ENCODE results near the gene SPTLC2. TPM values are rescaled to one million over a fixed set of nuclear protein-coding genes. Genes with fewer than 3 reads are reported as not detected.

The SPTLC2 gene
- total RNA-seq, 1 experiment from 2014 or later: 14.4 TPM

- in situ Hi-C loops (cut with HindIII; ENCODE audit: low pct_unique_long_range_greater_than_20kb, low sequenced_read_pairs): no loop called here
- DNase-seq (ENCODE audit: low read depth): no peak
These were observed 125.4 kb downstream of the SPTLC2 start for GRCh38 chr14:77491056-77491455.

- no peak for DNase-seq (ENCODE audit: low read depth)
- in situ Hi-C loops (cut with HindIII; ENCODE audit: low pct_unique_long_range_greater_than_20kb, low sequenced_read_pairs): no loop called here
These were observed 126.0 kb downstream of the SPTLC2 start for GRCh38 chr14:77490347-77490986.

GRCh38 chr14:77489041-77489440, 127.4 kb downstream of the SPTLC2 start:
- no peak for DNase-seq (ENCODE audit: low read depth)
- in situ Hi-C loops (cut with HindIII; ENCODE audit: low pct_unique_long_range_greater_than_20kb, low sequenced_read_pairs): no loop called here

GRCh38 chr14:77488558-77488957, 127.9 kb downstream of the SPTLC2 start:
- in situ Hi-C loops (cut with HindIII; ENCODE audit: low pct_unique_long_range_greater_than_20kb, low sequenced_read_pairs): no loop called here
- no peak for DNase-seq (ENCODE audit: low read depth)

DNA sequence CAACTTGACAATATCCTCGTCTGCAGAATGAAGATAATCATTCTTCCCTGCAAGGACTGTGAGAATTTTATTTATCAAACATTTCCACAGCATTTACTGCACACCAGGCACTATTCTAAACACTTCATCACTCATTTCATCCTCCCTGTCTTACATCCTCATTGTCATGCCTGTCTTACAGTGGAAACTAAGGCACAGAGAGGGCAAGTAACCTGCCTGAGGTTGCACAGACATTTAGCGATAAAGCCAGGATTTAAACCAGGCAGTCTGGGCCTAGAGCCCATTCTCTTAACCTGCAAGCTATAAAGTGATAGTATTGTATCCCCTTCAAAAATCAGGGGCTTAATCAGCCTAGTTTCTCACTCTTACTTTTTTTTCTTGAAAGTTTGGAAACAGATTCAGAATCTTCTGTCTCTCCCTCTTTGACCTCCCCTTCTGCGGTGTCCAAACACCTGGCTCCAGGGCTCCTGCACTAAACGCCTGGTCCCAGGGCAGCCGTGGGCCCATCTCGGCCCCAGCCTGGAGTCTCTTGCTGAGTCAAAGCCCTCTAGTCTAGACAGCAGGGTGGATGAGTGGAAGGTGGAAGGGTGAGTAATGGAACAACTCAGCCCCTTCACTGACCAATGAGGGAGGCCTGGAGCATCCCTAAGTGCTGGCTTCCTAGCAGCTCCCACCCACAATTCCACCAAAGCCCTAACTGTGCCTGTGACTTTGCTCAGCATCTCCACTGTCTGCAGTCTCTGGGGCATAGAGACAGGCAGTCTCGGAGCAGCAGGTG, 130.3 kb downstream of the SPTLC2 start:
- peak; percentile 24 for DNase-seq (ENCODE audit: low read depth)
- in situ Hi-C loops (cut with HindIII; ENCODE audit: low pct_unique_long_range_greater_than_20kb, low sequenced_read_pairs): no loop called here

- no peak for DNase-seq (ENCODE audit: low read depth)
- in situ Hi-C loops (cut with HindIII; ENCODE audit: low pct_unique_long_range_greater_than_20kb, low sequenced_read_pairs): no loop called here
These were observed 131.2 kb downstream of the SPTLC2 start for GRCh38 chr14:77485256-77485655.

- no peak for DNase-seq (ENCODE audit: low read depth)
- in situ Hi-C loops (cut with HindIII; ENCODE audit: low pct_unique_long_range_greater_than_20kb, low sequenced_read_pairs): no loop called here
These were observed 134.0 kb downstream of the SPTLC2 start for GRCh38 chr14:77482422-77482821.

- no peak for DNase-seq (ENCODE audit: low read depth)
- in situ Hi-C loops (cut with HindIII; ENCODE audit: low pct_unique_long_range_greater_than_20kb, low sequenced_read_pairs): no loop called here
These were observed 137.6 kb downstream of the SPTLC2 start for GRCh38 chr14:77478796-77479195.

DNA sequence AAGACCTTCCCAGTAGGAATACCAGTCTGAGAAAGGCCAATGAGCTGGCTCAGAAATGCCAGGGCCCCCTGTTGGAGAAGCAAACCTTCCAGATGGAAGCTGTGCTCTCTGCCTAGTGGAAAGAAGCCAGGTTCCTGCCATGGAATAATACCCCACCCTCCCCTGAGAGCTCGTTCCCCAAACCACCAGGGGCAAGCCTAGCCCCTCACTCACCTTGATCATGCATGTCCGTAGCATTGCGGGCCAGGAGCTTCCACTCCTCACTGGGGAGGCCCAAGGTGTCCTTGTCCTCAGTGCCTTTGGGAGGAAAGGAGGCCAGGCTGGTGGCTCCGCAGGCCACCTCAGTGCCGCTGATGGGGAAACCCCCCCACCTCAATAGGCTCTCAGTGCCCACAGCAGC, 138.4 kb downstream of the SPTLC2 start:
- in situ Hi-C loops (cut with HindIII; ENCODE audit: low pct_unique_long_range_greater_than_20kb, low sequenced_read_pairs): no loop called here
- DNase-seq (ENCODE audit: low read depth): no peak

DNA sequence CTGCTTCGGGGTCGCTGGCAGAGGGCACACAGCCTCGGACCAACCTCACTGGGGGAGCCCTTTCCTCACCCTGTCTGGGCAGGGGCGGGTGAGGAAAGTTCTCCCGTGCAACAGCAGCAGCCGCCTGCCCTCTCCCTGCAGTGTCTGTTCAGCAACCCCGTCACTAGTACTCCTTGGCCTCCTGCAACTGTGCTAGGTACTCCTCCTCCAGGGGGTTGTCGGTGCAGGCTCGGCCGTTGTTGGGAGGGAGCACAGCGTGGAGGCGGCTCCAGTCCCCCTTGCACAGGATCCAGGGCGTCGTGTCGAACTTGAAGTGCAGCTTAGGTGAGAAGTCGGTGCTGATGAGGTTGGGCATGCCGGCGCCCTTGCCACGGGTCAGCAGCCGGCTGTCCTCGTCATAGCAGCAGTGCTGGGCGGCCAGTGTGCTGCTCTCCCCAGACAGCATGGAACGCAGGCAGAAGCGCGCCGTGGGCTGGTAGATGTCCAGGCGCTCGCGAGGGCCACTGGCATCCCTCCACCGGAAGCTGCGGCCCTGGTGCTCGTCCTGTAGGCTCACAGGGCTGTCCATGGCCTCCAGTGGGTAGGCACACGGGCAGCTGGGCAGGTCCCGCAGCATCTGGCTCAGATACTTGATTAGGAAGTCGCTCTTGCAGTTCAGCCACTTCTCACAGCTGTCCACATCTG, 140.9 kb downstream of the SPTLC2 start:
- in situ Hi-C loops (cut with HindIII; ENCODE audit: low pct_unique_long_range_greater_than_20kb, low sequenced_read_pairs): no loop called here
- no peak for DNase-seq (ENCODE audit: low read depth)

DNA sequence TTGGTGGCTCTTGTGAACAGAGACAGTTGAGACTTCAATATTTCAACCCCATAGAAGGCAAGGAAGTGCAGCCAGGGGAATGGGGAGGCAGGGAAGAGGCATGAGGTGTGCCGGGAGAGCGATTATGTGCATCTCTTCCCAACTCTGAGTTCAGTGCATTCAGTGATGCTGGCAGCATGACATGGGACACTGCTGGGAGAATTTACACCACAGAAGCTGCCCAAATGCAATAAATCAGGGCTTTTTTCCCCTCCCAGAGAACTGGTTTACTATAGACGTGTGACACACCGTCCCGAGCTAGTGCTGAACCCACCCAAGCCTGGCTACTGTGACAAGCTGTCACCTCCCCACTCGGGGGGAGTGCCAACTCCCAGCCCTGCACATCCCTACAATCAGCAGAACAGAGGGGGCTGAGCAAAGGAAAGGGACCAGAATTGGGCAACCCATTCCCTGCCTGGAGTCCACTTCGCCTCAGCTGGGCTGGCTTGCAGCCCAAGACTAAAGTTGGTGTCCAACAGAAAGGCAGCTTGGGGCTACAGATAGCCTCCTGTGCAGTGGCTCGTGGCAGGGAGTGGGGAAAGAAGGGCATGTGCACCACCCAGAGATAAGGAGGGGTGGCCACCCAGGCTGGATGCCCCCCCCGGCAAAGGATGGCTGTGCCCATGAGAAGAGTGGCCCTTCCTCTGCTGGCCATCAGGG, 141.8 kb downstream of the SPTLC2 start:
- DNase-seq (ENCODE audit: low read depth): no peak
- in situ Hi-C loops (cut with HindIII; ENCODE audit: low pct_unique_long_range_greater_than_20kb, low sequenced_read_pairs): no loop called here

DNA sequence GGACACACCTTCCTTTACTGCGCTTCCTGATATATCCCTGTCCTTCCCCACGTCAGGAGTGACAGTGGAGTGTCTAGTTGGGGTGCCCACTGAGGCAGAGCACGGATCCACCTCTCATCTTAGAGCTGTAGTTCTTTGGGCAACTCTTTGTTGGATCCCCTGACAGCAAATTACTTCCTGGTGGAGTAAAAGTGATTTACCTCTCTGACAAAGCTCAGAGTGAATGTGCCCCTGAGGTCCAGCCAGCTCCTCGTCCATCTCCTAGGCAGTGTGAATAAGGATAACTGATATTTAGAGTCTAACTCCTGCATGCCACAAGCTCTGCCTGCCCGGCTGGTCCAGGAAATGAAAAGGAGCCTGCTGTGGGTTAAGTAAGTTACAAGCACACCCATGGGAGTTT, 142.5 kb downstream of the SPTLC2 start:
- in situ Hi-C loops (cut with HindIII; ENCODE audit: low pct_unique_long_range_greater_than_20kb, low sequenced_read_pairs): no loop called here
- no peak for DNase-seq (ENCODE audit: low read depth)

- in situ Hi-C loops (cut with HindIII; ENCODE audit: low pct_unique_long_range_greater_than_20kb, low sequenced_read_pairs): no loop called here
- DNase-seq (ENCODE audit: low read depth): no peak
These were observed 146.1 kb downstream of the SPTLC2 start for GRCh38 chr14:77470224-77470870.

DNA sequence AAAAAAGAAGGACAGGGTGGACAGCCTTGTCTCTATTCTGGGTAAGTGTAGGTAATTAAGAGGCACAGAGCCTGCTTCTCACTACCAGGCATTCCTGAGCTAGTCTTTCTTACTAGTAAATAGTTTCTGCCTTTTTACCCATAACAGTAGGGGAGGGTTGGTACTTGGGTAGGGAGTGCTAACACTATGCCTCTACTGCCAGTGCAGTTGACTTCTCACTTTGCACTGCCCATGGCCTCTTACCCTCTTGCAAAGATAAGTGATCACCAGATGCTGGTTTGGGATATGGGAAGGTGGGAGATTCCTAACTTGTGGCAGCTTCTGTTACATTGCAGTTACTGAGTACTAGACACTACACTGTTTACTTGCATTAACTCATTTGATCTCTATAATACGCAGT, 146.9 kb downstream of the SPTLC2 start:
- in situ Hi-C loops (cut with HindIII; ENCODE audit: low pct_unique_long_range_greater_than_20kb, low sequenced_read_pairs): no loop called here

DNA sequence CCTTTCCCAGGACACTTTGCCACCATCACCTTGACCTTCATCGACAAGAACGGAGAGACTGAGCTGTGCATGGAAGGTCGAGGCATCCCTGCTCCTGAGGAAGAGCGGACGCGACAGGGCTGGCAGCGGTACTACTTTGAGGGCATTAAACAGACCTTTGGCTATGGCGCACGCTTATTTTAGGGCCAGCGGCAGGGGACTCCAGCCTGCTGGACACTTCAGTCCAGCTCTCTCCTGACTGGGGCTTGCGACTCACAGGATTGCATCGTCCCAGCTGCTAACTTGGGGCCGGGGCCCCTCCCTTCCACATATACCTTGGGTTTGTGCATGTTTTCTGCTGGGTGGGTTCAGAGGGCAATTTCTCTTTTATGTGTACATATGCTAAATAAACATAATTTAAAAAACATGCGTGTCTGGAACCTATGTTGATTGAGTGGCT, 147.4 kb downstream of the SPTLC2 start:
- in situ Hi-C loops (cut with HindIII; ENCODE audit: low pct_unique_long_range_greater_than_20kb, low sequenced_read_pairs): no loop called here

More for the DNA sequence above, 146.9 kb downstream of the SPTLC2 start:
- DNase-seq (ENCODE audit: low read depth): no peak

GRCh38 chr14:77467801-77468200, 148.6 kb downstream of the SPTLC2 start:
- in situ Hi-C loops (cut with HindIII; ENCODE audit: low pct_unique_long_range_greater_than_20kb, low sequenced_read_pairs): no loop called here
- DNase-seq (ENCODE audit: low read depth): no peak

More for the DNA sequence above, 147.4 kb downstream of the SPTLC2 start:
- no peak for DNase-seq (ENCODE audit: low read depth)

GRCh38 chr14:77459072-77459723, 157.2 kb downstream of the SPTLC2 start:
- DNase-seq (ENCODE audit: low read depth): peak; percentile 40
- in situ Hi-C loops (cut with HindIII; ENCODE audit: low pct_unique_long_range_greater_than_20kb, low sequenced_read_pairs): no loop called here

Measured in Caki2 (cell line).